Activated CD4-positive, CD25-positive, alpha-beta regulatory T cell (primary cell): Measurements from ENCODE around the gene UNC45B.
"Not testable (repeated sequence)": the region's sequence is repeated elsewhere in the genome, so short reads cannot be mapped to it uniquely, and the experiment has no call there.

Experiments used
- DNase-seq, 4 experiments: peaks; one replicate each; lab custom pipeline; 2025; lab: John Stamatoyannopoulos, UW

UNC45B gene

DNA sequence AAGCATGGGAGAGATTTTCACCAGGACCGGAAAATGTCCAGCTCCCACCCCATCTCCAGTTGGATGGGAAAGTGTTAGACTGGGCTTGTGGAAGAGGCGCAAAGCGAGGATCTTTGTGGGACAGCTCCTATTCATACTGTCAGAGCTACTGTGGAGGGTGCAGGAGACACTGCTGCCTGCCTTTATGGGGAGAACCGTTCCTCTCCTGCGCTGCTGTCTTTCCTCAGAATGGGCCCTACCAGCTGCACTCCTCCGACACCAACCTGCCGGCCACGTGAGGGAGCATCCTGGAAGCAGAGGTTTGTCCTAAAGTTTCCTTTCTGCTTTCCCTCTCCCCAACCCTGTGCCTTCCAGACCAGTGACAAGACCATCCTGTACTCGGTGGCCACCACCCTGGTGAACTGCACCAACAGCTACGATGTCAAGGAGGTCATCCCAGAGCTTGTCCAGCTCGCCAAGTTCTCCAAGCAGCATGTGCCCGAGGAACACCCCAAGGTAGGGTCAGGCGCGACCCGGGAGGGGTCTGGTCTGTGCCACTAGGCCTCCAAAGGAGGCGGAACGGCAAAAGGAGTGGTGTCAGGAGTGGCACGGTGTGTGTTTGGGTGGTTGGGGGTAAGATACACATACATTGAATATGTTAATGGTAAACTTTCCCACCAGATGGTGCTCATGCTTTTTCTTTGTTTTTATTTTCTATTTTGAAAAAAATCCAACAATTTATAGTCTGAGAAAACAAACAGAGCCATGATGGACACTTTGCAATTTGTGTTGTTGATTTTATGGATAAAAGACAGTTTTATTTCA, 23.6 kb downstream of the UNC45B start:
- DNase-seq = no peak

DNA sequence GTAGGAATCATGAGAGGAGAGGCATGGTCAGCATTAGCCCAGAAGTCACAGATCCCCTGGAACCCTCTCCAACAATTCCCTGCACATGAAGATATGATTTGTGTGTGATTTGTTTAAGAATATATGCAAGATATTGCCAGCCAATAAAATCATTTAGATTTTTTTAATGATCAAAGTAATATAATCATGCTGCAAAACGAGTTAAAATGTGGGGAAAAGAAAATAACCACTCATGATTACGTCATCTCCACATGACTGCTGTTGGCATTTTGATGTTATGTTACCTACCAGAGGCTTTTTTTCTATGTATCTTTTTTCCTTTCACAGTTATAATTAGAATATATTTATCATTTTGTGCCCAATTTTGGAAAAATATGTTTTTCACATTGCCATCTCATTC, 24.2 kb downstream of the UNC45B start:
- DNase-seq = no peak

DNA sequence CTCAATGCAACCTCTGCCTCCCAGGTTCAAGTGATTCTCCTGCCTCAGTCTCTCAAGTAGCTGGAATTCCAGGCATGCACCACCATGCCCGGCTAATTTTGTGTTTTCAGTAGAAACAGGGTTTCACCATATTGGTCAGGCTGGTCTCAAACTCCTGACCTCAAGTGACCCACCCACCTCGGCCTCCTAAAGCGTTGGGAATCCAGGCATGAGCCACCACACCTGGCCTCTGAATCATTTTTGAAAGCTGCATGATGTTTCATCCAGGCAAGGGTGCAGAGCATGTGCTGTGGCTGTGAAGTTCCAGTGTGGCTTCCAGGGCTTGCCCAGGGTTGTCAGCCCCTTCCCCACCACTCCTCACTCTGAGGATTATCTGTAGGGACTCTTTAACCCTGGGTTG, 24.7 kb downstream of the UNC45B start:
- DNase-seq = not testable (repeated sequence)

DNA sequence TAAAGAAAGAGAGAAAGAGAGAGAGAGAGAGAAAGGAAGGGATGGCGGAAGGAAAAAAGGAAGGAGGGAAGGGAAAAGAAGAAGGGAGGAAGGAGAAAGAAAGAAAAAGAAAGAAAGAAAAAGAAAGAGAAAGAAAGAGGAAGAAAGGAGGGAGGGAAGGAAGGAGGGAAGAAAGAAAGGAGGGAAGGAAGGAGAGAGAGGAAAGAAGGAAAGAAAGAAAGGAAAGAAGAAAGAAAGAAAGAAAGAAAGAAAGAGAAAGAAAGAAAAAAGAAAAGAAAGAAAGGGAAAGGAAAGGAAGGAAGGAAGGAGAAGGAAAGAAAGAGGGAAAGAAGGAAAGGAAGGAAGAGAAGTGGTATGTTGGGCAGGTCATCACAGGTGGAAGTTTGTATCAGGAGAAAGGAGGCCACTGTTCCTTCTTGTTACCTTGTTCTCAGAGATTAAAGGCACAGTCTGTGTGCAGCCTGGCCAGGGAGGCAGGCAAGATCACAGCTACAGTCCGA, 27.3 kb downstream of the UNC45B start:
- DNase-seq = no peak

DNA sequence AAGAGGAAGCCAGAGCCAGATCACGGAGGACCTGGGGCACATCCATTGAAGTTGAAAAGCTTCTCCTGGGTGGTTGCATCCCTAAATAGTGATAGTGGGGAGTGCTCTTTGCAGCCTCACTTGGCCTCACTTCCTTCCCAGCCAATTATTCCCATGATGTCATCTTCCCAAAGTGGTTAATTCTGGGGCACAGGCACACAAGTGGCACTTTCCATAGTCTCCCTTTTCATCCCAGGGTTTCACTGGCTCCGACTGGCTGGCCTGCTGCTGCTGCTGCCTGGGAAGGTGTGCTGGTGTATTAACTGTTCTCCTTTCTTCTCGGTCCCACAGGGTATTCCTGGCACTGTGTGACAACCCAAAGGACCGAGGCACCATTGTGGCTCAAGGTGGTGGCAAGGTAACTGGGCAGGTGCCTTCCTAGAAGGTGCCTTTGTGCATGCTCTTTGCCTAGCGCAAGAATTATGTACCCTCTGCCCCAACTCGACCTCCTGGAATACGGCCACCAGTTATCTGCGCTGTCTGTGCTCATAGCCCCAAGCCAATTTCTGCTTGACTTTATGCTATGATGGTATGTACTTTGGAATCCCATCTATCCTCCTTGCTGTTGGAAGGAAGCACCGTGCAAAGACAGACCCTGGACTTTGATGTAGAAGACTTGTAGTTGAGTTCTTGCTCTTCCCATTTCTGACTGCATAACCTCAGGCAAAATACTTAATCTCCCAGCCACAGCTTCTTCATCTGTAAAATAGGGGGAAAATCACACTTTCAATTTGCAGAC, 28.2 kb downstream of the UNC45B start:
- DNase-seq = no peak

DNA sequence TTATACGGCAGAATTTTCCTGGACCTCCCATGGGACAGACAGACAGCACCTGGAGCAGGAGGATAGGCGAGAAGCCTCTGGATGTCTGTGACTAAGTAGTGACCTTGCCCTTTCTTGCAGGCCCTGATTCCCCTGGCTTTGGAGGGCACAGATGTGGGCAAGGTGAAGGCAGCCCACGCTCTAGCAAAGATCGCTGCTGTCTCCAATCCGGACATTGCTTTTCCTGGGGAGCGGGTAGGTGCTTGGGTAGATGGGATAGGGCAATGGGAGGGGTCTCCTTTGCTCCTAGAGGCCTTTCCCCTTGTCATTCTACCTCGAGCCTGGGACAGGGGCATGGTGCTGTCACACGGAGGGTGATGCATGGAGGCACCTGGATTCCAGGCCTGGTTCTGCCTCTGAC, 29.3 kb downstream of the UNC45B start:
- no peak for DNase-seq

DNA sequence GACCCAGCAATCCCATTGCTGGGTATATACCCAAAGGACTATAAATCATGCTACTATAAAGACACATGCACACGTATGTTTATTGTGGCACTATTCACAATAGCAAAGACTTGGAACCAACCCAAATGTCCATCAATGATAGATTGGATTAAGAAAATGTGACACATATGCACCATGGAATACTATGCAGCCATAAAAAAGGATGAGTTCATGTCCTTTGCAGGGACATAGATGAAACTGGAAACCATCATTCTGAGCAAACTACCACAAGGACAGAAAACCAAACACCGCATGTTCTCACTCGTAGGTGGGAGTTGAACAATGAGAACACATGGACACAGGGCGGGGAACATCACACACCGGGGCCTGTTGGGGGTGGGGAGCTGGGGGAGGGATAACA, 31.8 kb downstream of the UNC45B start:
- not testable (repeated sequence) for DNase-seq

DNA sequence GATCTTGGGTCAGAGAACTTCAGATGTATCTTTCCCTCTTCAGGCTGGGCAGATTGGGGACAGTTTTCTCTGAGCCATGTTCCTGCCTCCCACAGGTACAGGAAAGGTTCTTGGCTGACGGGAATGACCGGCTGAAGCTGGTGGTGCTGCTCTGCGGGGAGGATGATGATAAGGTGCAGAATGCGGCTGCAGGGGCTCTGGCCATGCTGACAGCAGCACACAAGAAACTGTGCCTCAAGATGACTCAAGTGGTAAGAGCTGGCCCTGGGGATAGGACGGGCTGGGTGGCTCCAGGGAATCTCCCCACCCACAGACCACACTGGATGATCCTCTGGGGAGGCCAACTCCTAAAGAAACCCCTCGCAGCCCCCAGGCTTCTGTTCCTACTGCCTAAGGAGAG, 35.7 kb downstream of the UNC45B start:
- DNase-seq = no peak

DNA sequence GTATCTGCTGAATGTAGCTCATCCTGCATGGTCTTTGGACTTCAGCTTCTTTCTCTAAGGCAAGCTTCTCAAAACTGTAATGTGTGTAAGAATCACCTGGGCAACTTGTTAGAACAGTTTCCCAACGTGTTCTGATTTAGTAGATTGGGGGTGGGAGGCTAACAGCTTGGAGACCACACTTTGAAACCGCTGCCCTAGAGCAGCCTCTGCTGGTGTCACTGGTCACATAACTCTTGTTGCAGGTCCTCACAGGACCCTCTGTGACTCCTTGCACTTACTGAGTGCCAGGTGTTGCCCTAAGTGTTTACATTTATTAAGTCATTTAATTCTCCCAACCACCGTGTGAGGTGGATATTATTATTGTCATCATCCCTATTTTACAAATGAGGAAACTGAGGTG, 36.7 kb downstream of the UNC45B start:
- DNase-seq = no peak

DNA sequence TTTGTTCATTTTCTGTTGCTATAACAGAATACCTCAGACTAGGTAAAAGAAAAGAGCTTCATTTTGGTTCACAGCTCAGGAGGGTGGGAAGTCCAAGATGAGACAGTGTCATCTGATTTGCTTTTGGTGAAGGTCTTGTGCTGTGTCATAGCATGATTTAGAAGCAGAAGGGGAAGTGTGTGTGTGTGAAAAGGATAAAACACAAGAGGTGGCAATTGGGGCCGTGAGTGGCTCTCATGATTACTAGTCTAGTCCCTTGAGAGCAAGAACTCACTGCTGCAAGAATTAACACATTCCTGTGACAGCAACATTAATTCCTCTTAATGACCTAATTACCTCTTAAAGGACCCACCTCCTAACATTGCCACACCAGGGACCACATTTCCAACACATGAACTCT, 38.2 kb downstream of the UNC45B start:
- no peak for DNase-seq

DNA sequence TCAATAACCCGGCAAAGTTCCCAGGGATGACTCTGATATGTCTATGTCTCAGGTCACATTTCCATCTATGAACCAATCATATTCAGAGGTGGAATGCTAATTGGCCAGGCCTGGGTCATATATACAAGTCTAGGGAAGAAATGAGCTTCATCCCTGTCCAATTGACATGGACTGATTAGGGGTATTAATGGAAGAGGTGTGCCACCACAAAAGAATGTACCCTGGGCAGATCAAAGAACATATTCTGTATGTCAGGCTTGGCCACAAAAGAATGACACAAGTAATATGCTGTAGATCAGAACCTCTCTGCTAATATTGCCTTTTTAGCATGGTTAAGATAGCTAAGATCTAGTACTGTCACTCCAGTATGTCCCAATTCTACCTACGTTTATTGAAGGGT, 39.9 kb downstream of the UNC45B start:
- no peak for DNase-seq

DNA sequence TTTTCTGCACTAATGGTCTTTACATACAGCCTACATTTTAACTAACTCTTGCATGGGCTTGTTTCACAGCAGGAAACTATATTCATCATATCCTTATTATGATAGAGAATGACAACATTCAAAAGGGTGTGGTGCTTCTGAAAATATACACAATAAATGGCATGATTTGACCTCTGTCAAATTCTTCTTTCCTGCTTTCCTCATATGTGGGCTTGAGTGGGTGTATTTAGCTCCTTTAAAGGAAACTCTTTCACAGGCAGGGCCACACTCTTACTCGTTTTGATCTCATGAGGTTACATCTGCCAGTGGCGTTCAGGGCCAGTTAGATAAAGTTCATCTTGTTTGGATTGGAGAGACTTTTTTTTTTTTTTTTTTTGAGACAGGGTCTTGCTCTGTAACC, 40.5 kb downstream of the UNC45B start:
- DNase-seq = no peak

DNA sequence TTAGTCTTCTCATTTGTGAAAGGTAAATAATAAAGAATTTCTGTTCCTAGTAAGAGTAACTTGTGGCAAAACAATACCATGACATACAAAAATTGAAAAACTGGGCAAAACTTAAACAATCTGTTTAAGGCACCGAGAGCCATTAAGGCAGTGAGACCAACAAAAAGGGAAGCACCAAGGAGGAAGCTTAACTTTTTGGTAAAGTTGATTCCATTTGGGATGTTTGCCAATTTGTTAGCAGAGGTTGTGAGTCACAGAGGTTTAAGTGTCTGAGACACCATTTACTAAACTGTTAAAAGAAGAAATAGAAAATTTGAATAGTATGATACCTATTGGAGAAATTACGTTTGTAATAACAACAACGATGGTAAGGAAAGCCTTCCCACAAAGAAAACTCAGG, 41.7 kb downstream of the UNC45B start:
- no peak for DNase-seq

DNA sequence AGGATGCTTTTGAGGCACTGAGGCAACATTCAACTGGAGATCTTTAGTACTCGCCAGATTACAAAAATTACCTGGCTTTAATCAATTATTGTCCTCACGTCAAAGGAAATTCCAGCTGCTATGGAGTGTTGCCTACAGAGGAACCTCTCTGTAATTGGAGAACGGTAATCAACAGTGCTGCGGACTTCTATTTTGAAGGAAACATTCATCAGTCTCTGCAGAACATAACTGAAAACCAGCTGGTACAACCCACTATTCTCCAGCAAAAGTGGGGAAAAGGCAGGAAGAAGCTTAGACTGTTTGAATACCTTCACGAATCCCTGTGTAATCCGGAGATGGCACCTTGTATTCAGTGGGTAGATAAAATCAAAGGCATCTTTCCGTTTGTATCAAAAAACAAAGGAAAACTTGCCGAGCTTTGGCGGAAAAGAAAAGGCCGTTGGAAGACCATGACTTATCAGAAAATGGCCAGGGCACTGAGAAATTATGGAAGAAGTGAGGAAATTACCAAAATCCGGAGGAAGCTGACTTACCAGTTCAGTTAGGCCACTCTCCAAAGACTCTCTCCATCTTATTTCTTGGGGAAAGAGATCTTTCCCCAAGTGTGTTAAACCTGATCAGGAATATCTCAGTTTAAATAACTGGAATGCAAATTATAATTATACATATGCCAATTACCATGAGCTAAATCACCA, 43.5 kb downstream of the UNC45B start:
- DNase-seq = no peak

DNA sequence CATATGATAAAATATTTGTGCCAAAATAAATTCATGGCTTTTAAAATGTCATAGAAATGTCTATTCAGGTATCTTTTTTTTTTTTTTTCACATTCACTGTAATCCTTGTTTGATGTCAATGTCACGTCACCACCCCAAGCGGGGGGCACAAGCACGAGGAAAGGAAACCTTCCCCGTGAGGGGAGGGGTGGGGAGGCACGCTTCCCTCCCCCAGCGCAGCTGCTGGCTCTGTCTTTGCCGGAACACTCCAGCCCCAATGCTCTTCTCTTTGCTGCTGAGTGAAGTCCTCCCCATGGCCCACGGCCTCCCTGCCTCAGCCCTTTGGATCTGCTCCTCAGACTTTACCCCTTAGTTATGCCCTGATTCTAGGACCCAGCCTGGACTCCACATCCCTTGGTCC, 45.1 kb downstream of the UNC45B start:
- DNase-seq = no peak

DNA sequence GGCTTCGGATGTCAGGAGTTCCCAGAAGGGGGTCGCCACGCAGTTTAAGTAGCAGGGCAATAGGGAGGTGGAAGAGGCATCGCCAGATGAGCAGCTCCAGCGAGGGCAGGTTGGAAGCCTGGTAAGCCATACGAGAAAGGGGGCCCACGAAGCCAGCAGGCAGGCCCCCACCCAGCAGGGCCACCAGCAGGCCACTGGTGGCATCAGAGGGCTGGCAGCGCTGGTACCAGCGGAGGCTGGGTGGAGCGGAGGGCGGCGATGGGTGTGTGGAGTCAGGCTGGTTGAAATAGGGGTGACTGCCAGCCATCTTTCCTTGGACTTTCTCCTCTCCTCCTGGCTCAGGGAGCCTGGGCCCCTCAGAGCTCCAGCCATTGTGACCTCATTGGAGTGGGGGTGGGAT, 46.4 kb downstream of the UNC45B start, which contains the start of gene SLC35G3:
SLC35G3 (minus strand) TSS at position 393 of the 400 bp plus-strand sequence; CDS start at position 307, 86 bp downstream.
- DNase-seq = not testable (repeated sequence)

DNA sequence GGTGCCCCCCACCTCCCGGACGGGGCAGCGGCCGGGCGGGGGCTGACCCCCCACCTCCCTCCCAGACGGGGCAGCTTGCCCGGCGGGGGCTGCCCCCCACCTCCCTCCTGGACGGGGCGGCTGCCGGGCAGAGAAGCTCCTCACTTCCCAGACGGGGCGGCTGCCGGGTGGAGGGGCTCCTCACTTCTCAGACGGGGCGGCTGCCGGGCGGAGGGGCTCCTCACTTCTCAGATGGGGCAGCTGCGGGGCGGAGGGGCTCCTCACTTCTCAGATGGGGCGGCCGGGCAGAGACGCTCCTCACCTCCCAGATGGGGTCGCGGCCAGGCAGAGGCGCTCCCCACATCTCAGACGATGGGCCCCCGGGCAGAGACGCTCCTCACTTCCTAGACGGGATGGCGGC, 47.4 kb downstream of the UNC45B start:
- DNase-seq = not testable (repeated sequence)

DNA sequence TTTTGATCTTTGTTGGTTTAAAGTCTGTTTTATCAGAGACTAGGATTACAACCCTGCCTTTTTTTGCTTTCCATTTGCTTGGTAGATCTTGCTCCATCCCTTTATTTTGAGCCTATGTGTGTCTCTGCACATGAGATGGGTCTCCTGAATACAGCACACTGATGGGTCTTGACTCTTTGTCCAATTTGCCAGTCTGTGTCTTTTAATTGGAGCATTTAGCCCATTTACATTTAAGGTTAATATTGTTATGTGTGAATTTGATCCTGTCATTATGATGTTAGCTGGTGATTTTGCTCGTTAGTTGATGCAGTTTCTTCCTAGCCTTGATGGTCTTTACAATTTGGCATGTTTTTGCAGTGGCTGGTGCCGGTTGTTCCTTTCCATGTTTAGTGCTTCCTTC, 55.0 kb downstream of the UNC45B start:
- DNase-seq = not testable (repeated sequence)

DNA sequence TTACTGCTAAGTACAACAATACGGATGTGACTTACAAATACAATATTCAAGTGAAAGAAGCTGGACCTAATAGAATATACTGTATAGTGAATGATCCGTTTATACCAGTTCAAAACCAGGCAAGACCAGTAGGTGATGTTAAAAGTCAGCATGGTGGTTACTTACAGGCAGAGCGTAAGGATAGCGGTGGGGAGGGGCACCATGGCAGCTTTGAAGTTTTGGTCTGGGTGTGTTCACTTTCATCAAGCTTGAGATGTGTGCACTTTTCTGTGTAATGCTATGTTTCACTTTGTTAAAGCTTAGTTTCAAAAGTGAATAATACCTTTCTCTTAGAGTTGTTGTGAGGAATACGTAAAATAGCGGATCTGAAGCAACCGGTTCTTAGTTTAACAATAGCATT, 63.1 kb downstream of the UNC45B start:
- peak in 1 of 4 experiments; percentile 11 for DNase-seq

DNA sequence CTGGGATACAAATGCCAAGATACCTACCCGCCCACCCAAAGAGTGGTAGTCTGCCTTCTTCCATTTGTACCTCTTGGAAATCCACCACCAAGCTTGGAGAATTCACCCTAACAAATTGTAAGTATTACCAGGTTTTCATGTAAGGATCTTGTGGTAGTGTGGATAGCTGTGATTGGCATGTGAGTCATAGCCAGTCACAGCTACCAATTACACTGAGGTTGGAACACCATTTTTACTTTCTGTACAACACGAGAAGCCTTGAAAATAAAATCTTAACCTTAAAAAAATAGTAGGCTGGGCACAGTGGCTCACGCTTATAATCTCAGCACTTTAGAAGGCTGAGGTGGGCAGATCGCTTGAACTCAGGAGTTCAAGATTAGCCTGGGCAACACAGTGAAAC, 65.1 kb downstream of the UNC45B start:
- DNase-seq = no peak

DNA sequence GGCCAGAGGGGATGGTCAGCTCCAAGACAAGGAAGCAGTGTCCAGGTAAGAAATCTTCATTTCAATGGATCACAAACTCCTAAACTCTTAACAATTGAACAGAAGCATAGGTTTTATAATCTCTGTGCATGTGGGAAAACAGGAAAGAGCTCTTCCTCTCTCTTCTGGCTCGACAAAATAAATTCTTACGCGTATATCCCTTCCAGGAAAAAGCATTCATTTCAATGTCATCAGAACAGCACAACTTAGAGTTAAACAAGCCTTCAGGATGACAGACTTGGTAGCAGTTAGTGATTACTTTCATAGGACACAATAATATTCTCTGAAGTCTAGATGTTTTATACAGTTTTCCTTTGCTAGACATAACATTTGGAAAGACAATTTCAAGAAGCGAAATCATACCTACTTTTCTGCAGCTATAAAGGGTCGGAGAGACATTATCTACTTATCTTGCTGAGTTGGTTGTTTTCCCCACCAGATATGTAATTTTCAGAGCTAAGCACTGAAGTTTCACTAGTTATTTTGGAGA, 65.9 kb downstream of the UNC45B start:
- DNase-seq = no peak

DNA sequence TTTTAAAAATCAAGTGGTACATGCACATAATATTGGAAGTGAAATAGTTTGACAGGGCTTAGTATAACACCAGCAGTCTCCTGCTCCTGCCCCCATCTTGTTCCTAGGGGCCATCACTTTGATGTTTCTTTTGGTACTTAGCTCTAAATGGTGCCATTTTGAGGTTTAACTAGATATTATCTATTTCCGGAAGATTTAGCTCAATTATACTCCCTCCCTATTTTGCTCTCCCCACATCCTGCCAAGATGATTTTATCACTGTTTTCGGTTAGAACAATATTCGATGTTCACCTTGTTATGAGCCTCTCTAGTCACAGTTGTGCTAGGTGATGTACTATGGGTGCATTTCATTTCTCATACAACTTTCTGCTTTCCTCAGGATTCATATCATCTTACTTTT, 66.6 kb downstream of the UNC45B start:
- DNase-seq = peak in 2 of 4 experiments; percentile 11 to 12
